Gastrocnemius medialis (tissue), 4 donors: Measurements from ENCODE around the gene HDAC7. TPM values are rescaled to one million over a fixed set of nuclear protein-coding genes. Genes with fewer than 3 reads are reported as not detected.

ENCODE experiments used
- ATAC-seq, 2 donors: fragments of 150-250 bp; one replicate each; pipeline ENCODE4 v1.9.1; 2016
- DNase-seq, 2 donors: peaks; one replicate each; pipeline ENCODE4 v3.0.0-alpha.2; 2019
- H3K27ac ChIP-seq, 4 donors: fragments of 200-600 bp; sonication (generic); 1 replicate in 1 of 4; 2 replicates in 3 of 4; pipeline ENCODE4 v1.5.1; 2016 to 2018; ENCODE audit warnings: mild to moderate bottlenecking in 2 of 4, moderate library complexity in 1 of 4
- H3K27me3 ChIP-seq, 3 donors: fragments of 200-600 bp; sonication (generic) in 2 of 3; 1 replicate in 1 of 3; 2 replicates in 2 of 3; pipeline versions ENCODE4 v1.5.1 to v1.6.0; 2016 to 2019; ENCODE audit warnings: mild to moderate bottlenecking in 1 of 3, moderate library complexity in 1 of 3
- H3K36me3 ChIP-seq, 2 donors: fragments of 200-600 bp; sonication (generic) in 1 of 2; one replicate each; pipeline ENCODE4 v1.5.1; 2017 to 2018
- H3K4me1 ChIP-seq, 2 donors: fragments of 200-600 bp; sonication (generic) in 1 of 2; one replicate each; pipeline ENCODE4 v1.5.1; 2016 to 2017; ENCODE audit warnings: mild to moderate bottlenecking in 2 of 2
- H3K4me3 ChIP-seq, 4 donors: fragments of 200-600 bp; sonication (generic) in 3 of 4; 1 replicate in 1 of 4; 2 replicates in 3 of 4; pipeline ENCODE4 v1.5.1; 2016 to 2019; ENCODE audit warnings: mild to moderate bottlenecking in 2 of 4
- H3K9me3 ChIP-seq, 3 donors: fragments of 200-600 bp; sonication (generic) in 2 of 3; 1 replicate in 1 of 3; 2 replicates in 2 of 3; pipeline ENCODE4 v1.5.1; 2016 to 2019
- POLR2A ChIP-seq, 2 donors: fragments of 450-650 bp; IDR thresholded peaks; one replicate each; pipeline ENCODE4 v1.6.1; 2017; ENCODE audit warnings: antibody characterized with exemption in 2 of 2, mild to moderate bottlenecking in 2 of 2, moderate library complexity in 2 of 2
- in situ Hi-C, 4 donors: fragments of 200-750 bp; cut with MboI; loops; one replicate each; pipeline versions ENCODE4 v1.15.0 to v1.8.0; 2017; ENCODE audit warnings: low sequenced_read_pairs in 4 of 4
- intact Hi-C: fragments of 100-400 bp; cut with DNase I; formaldehyde crosslinking; loops from one replicate; pipeline ENCODE4 v1.15.1; 2023; ENCODE audit warnings: low total_unique reads
- total RNA-seq, 4 donors: library from RNA; depleted of rRNA; stranded (reverse); fragments of >200 nt; gene quantifications; one replicate each; pipeline versions ENCODE4 v1.1.0 to v1.2.3, GENCODE V29; 2016
- TF ChIP-seq, protein P1 (sequence below), 5 experiments: fragments of 450-650 bp in 3 of 5; fragments of 200-600 bp in 2 of 5; sonication (generic) in 2 of 5; IDR thresholded peaks in 4 of 5; conservative IDR thresholded peaks in 1 of 5; 1 replicate in 4 of 5; 2 replicates in 1 of 5; pipeline ENCODE4 v1.5.1; 2016 to 2019; ENCODE audit warnings: antibody characterized with exemption in 5 of 5, mild to moderate bottlenecking in 3 of 5, moderate library complexity in 3 of 5

The HDAC7 gene
- total RNA-seq, 4 donors from 2014 or later, result 12.2 to 27.1 (median 17.0) TPM

DNA sequence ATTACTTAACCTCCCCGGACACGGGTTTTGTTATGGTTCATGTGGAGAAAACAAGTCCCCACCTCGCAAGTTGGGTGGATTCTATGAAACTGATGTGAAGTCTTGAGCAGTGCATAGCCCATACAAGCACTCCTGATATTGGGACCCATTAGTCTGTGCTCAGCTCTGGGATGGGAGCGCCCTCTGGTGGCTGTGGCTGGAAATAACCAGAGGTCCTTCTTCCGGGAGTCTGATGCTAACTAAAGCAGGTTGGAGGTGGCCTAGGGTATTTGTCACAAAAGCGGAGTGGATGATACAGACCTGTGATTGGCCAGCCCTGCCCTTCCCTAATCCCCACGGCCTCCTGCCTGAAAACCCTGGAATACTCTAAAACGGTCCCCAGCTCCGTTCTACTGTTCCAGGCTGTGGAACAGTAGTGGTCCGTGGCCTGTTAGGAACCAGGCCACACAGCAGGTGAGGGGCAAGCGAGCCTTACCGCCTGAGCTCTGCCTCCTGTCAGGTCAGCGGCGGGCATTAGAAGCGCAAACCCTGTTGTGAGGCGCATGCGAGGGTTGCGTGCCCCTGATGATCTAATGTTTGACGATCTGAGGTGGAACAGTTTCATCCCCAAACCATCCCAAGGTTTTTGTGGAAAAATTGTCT is 40.3 kb downstream of the HDAC7 start:
- in situ Hi-C loops (loop anchor here (5.0 to 10.0 kb wide), 4 partner anchors 37 to 67 kb away; no protein-coding TSS in a partner anchor), intact Hi-C loops (loop anchor here (1.0 to 5.0 kb wide), 3 partner anchors 37 to 127 kb away; no protein-coding TSS in a partner anchor)
- TF ChIP-seq, protein P1, sequence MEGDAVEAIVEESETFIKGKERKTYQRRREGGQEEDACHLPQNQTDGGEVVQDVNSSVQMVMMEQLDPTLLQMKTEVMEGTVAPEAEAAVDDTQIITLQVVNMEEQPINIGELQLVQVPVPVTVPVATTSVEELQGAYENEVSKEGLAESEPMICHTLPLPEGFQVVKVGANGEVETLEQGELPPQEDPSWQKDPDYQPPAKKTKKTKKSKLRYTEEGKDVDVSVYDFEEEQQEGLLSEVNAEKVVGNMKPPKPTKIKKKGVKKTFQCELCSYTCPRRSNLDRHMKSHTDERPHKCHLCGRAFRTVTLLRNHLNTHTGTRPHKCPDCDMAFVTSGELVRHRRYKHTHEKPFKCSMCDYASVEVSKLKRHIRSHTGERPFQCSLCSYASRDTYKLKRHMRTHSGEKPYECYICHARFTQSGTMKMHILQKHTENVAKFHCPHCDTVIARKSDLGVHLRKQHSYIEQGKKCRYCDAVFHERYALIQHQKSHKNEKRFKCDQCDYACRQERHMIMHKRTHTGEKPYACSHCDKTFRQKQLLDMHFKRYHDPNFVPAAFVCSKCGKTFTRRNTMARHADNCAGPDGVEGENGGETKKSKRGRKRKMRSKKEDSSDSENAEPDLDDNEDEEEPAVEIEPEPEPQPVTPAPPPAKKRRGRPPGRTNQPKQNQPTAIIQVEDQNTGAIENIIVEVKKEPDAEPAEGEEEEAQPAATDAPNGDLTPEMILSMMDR (IDR thresholded peaks at IDR 0.05 in 4 of 5, conservative IDR thresholded peaks at IDR 0.05 in 1 of 5), result peak; percentile 89 to 95 (median 93)
- no peak for TF ChIP-seq POLR2A (IDR thresholded peaks at IDR 0.05)
- peak; percentile 69 to 81 for DNase-seq
- H3K4me3 ChIP-seq, result no peak overlapping the region
- H3K36me3 ChIP-seq, result peaks cover 0 to 27% of the 10 kb centered on the region in 2 donors
- no peaks in the 10 kb centered on the region for H3K9me3 ChIP-seq
- ATAC-seq, result peak; percentile 74 to 83
- peaks cover 47 to 55% of the 10 kb centered on the region in 2 donors for H3K4me1 ChIP-seq
- H3K27ac ChIP-seq, result no peak overlapping the region
- H3K27me3 ChIP-seq, result no peaks in the 10 kb centered on the region

DNA sequence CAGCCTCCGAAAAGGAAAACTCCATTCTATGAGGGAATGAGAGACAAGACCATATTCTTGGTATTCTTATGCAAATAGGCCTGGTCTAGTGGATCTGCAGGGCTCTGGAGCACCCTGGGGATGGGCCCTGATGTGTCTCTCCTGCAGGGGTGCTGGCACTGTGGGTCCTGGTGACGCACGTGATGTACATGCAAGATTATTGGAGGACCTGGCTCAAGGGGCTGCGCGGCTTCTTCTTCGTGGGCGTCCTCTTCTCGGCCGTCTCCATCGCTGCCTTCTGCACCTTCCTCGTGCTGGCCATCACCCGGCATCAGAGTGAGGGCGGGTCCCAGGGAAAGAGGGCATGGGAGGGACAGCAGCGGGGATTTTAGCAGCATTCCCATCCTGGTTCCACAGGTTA is 40.8 kb downstream of the HDAC7 start:
- peaks cover 52 to 61% of the 10 kb centered on the region in 2 donors for H3K4me1 ChIP-seq
- no peak for DNase-seq
- in situ Hi-C loops, result loop anchor here (5.0 to 10.0 kb wide), 4 partner anchors 37 to 67 kb away; no protein-coding TSS in a partner anchor

DNA sequence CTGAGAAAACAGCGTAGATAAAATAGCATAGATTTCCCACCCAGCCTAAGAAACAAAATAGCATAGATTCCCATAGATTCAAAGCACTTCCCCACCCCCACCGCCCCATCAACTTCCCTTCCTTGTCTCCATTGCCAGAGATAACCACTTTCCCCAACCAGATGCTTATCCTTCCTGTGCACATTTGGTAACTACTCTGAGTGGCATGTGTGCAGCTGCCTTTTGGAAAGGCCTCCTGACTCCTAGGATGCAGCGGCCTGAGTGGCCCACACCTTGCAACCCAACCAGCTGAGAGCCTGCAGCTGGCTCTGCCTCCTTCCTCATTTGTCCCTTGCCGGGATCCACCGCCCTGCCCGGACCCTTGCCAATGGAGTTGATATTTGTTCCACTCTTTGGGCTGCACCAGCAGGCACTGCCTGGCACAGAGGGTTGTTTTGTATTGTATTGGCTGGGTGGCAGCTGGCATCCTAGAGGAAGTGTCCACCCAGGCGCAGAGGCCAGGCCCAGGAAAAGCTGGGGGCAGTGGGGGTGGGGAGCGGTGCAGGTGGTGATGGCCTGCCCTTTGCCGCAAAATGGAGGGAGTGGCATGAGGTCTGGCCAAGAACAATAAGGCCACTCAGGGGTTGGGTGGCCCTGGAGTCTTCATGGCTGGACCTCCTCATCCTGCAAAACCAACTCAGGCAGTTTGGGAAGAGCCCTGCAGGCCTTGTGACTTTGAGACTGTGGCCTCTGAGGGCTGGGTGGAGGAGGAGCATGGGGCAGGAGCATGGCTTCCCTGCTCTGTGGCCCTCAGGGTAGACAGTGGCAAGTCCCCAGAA is 41.8 kb downstream of the HDAC7 start:
- peaks cover 55 to 62% of the 10 kb centered on the region in 2 donors for H3K4me1 ChIP-seq
- no peak overlapping the region for H3K4me3 ChIP-seq
- peak in 1 of 2 donors; percentile 53 for DNase-seq
- intact Hi-C loops, result loop anchor here (5.0 kb wide), 1 partner anchor 126 kb away; no protein-coding TSS in a partner anchor
- no peak for ATAC-seq
- in situ Hi-C loops, result loop anchor here (5.0 to 10.0 kb wide), 4 partner anchors 36 to 66 kb away; no protein-coding TSS in a partner anchor
- peaks cover 0 to 12% of the 10 kb centered on the region in 2 donors for H3K36me3 ChIP-seq
- H3K27ac ChIP-seq, result peak overlapping the region; percentile 63 to 78 (median 74)
- H3K27me3 ChIP-seq, result no peaks in the 10 kb centered on the region
- no peaks in the 10 kb centered on the region for H3K9me3 ChIP-seq
- TF ChIP-seq, protein P1 (IDR thresholded peaks at IDR 0.05 in 4 of 5, conservative IDR thresholded peaks at IDR 0.05 in 1 of 5), result no peak
- no peak for TF ChIP-seq POLR2A (IDR thresholded peaks at IDR 0.05)

More for the DNA sequence above, 40.8 kb downstream of the HDAC7 start:
- intact Hi-C loops, result loop anchor here (1.0 to 5.0 kb wide), 3 partner anchors 37 to 127 kb away; no protein-coding TSS in a partner anchor
- no peak overlapping the region for H3K4me3 ChIP-seq
- TF ChIP-seq POLR2A (IDR thresholded peaks at IDR 0.05), result no peak
- TF ChIP-seq, protein P1 (IDR thresholded peaks at IDR 0.05 in 4 of 5, conservative IDR thresholded peaks at IDR 0.05 in 1 of 5), result no peak
- no peaks in the 10 kb centered on the region for H3K9me3 ChIP-seq
- peaks cover 0 to 22% of the 10 kb centered on the region in 2 donors for H3K36me3 ChIP-seq
- H3K27ac ChIP-seq, result no peak overlapping the region
- H3K27me3 ChIP-seq, result no peaks in the 10 kb centered on the region
- ATAC-seq, result no peak

DNA sequence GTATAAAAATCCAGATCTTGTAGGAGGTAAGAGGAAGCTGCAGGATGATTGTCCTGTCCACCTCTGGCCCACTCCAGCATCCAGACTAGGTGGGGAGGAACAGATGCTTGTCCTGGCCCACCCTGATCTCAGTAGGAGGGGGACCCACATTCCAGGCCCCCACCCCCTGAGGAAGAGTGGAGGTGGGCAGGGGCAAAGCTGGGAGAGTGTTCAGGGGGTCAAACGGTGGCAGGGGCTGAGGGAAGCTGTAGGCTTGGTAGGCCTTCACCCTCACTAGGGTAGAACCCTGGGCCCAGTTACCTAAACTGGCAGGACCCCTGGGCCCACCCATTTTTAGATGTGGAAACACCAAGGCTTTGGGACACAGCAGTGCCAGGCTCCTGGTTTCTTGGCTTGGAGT is 42.6 kb downstream of the HDAC7 start:
- in situ Hi-C loops, result loop anchor here (5.0 to 10.0 kb wide), 4 partner anchors 35 to 65 kb away; no protein-coding TSS in a partner anchor
- H3K27ac ChIP-seq, result peak overlapping the region; percentile 63 to 78 (median 74)
- intact Hi-C loops, result loop anchor here (5.0 kb wide), 1 partner anchor 125 kb away; no protein-coding TSS in a partner anchor
- H3K27me3 ChIP-seq, result no peaks in the 10 kb centered on the region
- DNase-seq, result peak in 1 of 2 donors; percentile 11
- ATAC-seq, result no peak
- H3K36me3 ChIP-seq, result peaks cover 0 to 4% of the 10 kb centered on the region in 2 donors
- H3K4me3 ChIP-seq, result no peak overlapping the region
- peaks cover 55 to 66% of the 10 kb centered on the region in 2 donors for H3K4me1 ChIP-seq
- no peaks in the 10 kb centered on the region for H3K9me3 ChIP-seq
- TF ChIP-seq POLR2A (IDR thresholded peaks at IDR 0.05), result no peak
- TF ChIP-seq, protein P1 (IDR thresholded peaks at IDR 0.05 in 4 of 5, conservative IDR thresholded peaks at IDR 0.05 in 1 of 5), result no peak
